HL-60/S4 treated with phorbol 12-myristate 13-acetate at 8.2 ng/mL for 4 days and 3 days (cell line): ENCODE data around the gene MXRA8.
"Not testable (repeated sequence)": the region's sequence is repeated elsewhere in the genome, so short reads cannot be mapped to it uniquely, and the experiment has no call there.

Experiments
- in situ Hi-C: fragments of 300-500 bp; cut with MboI; formaldehyde crosslinking; loops from 2 replicates; pipeline ENCODE4 v1.15.0; 2022; ENCODE audit warnings: low sequenced_read_pairs

Gene MXRA8

DNA sequence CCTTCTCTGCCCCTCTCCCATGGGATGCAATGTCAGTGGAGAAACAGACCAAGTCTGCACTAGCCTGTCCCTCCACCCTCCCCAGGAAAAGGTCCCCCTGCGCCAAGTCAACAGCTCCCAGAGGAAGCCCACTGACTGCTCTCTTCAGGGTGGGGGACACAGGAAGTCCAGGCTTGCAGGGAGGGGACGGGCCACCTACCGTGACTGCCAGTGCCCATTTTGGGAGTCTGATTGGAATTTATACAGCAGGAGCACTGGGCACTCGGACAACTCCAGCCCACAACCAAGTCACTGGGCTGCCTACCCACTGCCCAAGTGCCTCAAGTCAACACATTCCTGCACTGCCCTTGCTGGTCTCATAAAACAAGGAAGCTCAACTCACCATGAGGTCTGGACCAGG lies 34.7 kb upstream of the MXRA8 start:
- in situ Hi-C loops: no loop called here

DNA sequence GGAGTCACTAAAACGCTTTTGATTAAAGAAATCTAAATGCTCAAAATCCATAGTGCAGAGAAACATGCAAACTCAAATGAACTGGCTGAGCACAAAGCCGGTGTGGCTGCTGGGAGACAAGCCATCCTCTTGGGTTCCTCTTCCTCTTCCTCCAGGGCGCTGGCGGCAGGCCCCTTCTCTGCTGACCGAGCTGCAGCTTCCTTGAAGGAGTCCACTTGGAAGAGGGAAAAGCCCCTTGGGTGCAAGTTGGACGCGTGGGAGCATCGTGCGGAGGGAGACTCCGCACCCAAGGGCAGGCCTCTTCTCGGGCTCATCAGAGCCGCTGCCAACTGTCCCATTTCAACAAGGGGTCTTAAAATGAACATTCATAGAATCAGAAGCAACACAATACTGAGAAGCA lies 32.9 kb upstream of the MXRA8 start:
- in situ Hi-C loops: no loop called here

DNA sequence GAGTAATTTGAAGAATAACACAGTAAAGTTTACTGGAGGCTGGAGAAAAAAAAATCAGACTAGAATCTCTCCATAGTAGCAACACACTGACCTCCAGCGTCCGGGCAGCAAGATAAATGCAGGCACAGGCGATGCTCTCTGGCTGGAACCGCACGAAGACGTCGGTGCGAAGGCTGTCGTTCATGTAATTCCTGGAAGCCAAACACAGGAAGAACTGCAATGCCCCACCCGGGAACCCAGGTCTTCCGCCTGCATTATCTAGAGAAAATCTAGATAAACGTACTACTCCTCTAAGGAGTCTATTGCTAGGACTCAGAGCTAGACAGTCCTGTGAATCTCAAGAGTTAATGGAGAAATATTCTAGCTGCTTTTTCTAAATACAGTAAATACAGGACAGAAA lies 32.3 kb upstream of the MXRA8 start:
- in situ Hi-C loops: no loop called here

DNA sequence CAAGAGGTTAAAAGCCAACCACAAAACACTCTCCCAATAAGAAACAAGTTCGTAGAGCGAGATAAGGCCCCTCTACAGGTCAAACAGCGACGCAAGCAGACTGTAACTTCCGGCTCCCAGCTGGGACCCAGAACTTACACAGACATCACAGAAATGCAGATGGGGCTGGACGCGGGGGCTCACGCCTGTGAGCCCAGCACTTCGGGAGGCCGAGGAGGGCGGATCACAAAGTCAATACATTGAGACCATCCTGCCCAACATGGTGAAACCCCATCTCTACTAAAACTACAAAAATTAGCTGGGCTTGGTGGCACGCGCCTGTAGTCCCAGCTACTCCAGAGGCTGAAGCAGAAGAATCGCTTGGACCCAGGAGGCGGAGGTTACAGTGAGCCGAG lies 29.7 kb upstream of the MXRA8 start:
- in situ Hi-C loops: no loop called here

DNA sequence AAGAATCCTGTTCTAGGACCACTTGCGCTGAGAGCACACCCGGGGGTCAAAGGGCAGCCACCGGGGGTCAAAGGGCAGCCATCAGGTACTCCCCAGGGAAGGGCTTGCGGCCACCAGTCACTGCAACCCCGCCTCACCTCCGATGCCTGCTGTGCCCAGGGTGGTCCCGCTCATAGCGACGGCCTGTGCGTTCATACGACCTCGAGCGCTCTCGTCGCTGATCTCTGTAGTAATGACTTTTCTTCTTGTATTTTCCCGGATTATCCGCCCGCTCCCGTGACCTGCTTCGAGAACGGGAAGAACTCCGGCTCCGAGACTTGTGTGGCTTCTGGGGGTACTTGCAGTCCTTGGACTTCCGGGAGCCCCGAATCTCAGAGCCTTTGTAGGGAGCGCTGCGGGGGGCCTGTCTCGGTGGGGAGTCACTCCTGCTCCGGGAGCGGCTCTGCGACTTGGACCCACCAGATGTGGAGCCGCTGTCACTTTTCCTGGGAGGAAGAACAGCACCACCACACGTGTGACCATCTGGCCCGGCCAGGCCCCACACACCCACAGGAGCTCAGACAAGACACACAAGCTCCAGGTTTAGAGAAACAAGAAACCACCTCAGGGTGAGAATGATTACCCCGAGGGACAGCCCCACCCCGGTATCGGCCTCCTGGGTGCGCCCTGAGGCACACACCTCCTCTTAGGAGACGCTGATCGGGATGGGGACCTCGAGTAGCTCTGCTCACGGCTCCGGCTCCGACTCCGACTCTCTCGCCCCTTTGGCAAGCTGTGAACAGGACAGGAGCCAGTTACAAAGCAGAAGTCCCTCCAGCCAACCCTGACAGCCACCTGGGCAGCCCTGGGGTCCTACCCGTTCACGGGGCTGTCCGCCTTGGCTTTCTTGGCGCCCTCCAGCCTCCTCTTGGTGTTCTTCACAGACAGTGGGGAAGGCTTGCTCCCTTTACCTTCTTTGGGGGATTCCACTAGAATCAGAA lies 29.0 kb upstream of the MXRA8 start:
- in situ Hi-C loops: no loop called here

DNA sequence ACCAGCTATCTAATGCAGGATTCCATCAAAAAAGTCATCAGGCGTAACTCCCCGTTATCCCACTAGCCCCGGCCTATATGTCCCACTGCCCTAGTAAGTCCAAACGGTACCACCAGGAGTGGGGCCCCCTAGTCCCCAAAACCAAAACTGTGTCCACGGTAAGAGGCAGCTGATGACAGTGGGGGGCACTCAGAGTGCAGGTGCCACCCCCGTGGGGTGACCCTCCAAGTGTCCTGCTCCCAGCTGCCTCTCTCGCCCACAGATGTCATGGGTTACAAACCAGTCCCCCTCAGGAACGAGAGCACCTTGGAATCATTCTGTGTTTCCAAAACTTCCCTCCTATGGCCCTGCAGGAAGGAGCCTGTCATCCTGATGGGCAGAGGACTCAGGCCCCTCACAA lies 27.6 kb upstream of the MXRA8 start:
- in situ Hi-C loops: no loop called here

DNA sequence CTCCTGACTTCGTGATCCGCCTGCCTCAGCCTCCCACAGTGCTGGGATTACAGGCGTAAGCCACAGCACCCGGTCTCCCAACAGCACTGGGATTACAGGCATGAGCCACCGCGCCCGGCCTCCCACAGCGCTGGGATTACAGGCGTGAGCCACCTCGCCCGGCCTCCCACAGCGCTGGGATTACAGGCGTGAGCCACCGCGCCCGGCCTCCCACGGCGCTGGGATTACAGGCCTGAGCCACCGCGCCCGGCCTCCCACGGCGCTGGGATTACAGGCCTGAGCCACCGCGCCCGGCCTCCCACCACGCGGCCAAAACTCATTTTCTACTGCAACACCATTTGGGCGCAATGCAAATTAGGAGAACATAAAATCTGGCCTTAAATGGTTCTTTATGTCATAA lies 27.0 kb upstream of the MXRA8 start:
- in situ Hi-C loops: not testable (repeated sequence)

DNA sequence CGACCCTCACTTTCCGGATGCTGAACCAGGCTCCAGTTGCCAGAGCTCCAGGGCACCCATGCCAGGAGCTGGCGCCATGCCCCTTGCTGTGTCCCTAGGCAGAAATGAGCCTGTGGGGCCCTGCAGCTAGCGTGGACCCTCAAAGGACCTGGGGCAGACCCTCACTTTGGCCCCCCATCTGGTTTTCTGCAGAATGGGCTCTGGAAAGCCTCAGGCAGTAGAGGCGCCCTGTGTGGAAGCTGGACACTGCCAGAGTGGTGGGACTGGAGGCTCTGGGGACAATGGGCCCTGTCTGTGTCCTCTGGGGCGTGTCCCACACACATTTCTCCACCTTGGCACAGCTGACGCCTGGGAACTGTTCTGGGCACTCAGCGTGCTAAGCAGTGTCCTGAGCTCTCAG lies 22.9 kb upstream of the MXRA8 start:
- in situ Hi-C loops: no loop called here

DNA sequence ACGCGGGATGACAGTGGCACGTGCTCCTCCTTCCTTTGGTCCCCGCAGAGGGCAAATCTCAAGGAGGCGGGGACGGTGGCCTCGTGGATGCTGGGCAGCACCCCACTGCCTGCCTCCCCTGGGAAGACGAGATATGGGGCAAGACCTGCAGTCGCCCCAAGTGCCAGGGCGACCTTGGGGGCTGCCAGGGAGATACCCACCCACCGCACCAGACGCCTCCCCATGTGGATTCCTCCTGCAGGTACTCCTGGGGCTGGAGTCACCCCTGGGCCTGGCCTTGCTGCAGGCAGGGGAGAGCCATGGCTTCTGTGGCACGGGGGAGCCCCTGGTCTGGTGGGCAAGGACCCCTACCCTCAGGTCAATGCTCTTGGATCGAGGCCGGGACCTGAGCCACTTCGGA lies 22.5 kb upstream of the MXRA8 start:
- in situ Hi-C loops: no loop called here

DNA sequence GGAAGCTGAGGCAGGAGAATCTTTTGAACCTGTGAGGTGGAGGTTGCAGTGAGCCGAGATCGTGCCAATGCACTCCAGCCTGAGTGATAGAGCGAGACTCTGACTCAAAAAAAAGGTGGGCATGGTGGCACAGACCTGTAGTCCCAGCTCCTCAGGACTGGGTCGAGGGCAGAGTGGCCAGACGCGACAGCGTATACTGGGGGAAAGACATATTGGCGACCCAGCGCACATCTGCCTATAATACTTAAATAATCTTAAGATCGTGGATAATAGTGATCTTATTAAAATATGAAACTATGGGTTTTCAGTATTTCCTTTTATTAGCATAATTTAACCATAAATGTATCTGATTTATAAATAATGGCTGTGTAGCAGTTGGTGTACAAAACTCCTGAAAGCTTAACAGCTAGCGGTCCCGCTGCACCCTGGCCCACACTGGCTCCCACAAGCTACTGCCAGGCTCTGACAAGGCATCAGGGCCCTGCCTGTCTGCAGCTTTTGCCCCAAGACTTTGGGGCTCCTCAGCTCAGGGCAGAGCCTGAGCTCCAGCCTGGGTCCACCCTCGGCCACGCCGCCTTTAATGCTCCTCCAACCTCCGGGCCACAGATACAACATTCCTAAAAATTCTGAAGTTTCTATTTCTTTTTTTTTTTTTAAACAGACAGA lies 19.3 kb upstream of the MXRA8 start:
- in situ Hi-C loops: no loop called here

DNA sequence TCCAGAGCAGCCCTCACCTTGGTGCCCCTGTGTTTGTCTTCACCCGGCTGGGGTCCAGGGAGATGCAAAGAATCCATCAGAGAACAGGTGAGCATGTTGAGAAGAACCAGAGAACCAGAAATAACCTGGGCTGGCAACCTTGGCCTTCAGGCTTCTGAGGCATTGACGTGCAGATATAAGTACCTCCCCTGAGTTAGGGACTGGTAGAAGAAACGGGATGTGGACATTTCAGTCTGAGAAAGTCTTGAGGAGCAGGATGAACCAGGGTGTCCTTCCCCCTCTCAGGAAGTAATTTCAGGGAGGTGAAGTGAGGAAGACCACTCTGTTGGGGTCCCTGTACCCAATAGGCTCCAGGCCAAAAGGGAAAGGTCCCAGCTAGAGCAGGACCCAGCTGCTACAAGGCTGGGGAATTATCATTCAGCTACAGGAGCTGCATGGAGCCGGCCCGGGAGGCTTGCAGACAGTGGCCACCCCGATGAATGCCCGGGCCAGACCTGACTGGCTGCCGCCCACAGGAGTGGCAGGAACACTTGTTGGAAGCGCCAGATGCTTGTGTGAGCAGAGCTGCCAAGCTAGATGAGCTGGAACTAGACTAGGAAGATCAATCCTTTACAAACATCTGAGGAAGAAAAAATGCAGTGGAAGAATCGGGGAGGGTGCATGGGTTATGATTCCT lies 18.3 kb upstream of the MXRA8 start:
- in situ Hi-C loops: no loop called here

DNA sequence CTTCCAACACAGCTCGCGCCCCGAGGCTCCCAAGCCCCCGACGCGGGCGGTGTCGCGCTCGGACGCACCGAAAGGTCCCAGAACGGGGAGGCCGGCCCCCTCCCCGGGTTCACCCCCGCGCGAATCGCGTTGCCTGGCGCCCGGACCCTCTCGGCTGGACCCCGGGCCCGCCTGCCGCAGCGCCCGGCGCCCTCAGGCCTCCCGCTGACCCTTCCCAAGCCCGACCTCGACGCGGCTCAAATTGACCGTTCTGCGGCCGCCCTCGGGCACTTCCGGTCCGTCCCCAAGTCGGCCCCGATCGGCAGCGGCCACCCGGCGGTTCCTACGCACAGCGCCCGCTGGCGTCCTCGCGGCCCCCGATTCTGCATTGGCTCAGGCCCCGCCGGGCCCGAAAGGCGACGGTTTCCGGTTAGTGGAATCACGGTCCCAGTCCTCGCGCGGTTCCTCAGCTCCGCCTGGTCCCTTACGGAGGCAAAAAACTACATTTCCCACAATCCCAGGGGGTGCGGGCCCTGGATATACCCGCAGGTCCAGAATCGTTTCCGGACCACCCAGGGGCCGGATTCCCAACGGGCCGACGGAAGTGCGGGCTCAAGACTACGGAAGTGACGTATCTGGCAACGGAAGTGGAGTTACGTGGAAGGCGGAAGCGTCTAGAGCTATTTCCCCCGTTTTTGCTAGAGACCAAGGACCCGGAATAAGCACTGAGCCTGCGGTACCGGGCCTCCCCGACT lies 16.7 kb upstream of the MXRA8 start, which contains the start of gene AURKAIP1:
AURKAIP1 (minus strand) TSS at position 279 of the 734 bp plus-strand sequence. CDS start 451 bp downstream, outside the sequence.
- in situ Hi-C loops: no loop called here

DNA sequence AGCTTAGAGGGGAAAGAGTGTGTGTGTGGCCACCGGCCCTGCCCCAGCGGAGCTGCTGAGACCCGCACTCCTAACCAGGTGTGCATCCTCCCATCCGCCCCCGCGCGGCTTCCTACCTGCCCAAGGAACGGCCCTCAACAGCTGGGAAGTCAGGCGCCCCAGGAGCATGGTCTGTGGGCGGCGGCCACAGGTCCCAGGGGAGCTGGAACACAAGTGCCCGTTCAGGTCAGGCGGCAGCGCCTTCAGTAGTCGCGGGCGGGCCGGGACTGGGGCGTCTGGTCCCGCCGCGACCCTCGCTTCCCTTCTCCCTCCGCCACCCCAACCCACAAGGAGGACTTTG lies 16.2 kb upstream of the MXRA8 start:
- in situ Hi-C loops: no loop called here

DNA sequence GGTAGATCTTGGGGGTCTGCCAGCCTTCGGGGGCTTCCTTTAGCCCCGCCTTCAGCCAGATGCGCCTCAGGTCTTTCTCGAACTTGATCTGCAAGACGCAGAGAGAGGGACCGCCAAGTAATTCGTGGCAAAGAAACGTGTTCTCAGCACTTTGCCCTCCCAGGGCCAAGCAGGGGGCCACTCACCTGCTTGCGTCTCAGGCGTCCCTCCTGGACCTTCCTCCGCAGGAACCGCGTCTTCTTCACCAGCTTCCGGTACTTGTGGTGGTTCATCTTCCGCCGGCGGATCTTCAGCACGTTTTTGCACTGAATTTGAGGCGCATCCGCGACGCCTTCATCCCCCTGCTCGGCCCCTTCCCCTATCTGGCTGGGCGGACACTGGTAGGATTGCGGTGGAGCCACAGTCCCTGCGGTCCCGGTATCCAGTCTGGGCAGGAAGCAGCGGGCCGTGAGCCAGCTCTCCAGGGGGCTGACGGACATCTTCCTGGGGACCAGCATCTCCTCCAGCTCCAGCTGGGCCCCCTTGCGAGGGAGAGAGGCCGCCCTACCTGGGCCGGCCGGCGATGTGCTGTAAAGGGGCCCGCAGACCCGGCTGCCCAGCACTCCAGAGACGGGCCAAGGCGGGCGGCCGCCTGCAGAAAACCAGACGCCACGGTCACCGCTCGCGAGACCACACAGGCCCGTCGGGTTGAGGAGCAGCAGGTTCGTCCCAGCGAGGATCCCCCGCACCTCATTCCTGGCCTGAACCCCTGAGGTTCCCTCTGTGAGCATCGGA lies 15.6 kb upstream of the MXRA8 start:
- in situ Hi-C loops: no loop called here

DNA sequence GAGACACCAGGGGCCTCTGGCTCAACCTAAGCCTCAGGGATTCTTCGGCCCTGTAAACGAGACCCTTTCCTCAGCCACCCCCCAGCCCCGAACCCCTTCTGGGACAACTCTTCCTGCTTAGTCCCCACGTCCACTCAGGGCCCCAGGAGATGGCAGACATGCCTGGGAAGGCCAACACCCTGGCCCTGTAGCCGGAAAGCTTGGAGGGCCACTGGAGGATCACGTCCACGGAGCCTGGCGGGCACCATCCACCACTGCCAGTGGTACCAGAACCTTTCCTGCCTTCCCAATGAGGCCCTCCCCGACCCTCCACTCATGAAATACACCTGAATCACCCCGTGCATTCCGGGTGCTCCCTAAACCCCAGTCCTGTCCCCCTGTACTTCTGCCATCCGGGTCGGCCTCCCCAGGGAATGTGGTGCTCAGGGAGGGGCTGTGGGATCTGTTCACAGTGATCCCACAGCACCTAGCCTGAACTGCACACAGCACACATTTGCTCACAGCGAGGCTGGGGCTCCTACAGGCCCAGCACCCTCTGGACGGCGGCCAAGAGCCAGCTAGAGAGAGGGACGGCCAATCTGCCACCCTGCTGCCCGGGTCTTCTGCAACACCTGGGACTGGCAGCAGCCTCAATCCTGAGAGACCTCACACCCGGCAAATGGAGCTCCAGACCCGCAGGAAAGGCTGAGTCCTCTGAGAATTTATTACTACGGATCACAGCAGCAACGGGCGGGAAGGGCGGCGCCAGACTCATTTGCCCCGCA lies 14.9 kb upstream of the MXRA8 start:
- in situ Hi-C loops: no loop called here

DNA sequence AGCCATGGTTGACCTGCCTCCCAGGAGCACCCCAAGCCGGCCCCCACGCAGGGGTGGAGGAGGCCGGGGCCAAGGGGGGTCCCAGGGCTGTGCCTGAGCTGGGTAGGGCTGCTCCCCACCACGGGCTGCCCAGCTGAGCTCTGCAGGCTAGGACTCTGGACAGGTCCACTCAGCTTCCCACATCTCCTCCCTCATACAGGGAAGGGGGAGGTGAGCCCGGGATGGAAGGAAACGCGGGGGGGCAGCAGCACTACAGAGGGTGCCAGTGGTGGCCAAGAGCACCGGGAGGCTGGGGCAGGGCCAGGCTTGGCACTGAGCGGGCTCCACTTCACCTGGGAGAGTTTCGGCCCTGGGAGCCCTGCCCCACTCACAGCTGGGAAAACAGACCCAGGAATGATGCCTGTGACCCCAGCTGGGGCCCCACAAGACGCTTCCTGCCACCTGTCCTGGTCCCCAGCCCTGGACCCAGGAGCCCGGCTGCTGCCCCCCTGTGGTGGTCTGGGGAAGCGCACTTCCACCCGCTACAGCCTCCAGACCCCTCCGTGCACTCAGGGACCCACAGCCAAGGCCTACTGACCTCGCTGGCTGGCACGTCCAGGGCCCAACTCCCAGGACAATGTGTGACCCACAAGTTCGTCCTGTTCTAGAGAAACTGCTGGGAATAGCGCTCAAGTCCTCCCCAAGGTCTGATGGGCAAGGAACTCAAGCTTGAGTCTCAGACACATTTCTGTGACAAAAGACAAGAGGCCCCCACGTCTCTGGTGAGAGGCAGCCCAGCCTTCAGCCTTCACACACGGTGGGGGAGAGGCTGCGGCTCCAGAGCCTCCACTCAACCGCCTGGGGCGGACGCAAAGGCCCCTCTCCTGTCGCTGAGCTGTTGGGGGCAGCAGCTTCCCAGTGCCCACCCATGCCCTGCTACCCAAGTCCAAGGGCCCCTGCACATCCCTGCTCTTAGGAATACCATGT lies 13.7 kb upstream of the MXRA8 start:
- in situ Hi-C loops: no loop called here

DNA sequence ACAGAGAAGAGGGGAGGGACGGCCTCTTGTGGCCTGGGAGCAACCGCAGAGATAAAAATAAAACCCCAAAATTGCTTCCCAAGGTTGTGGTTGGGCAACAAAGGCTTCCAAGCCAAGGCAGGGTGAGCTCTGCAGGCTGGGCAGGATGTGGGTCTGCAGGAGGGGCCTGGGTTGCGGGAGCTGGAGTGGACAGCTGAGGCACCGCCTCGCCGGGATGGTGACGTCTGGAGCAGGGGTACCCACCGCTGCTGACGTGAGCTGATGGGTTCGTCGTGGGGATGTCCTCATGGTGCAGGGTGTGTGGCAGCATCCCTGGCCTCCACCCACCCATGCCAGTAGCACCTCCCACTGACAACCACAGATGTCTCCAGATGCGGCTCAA lies 13.0 kb upstream of the MXRA8 start:
- in situ Hi-C loops: no loop called here

DNA sequence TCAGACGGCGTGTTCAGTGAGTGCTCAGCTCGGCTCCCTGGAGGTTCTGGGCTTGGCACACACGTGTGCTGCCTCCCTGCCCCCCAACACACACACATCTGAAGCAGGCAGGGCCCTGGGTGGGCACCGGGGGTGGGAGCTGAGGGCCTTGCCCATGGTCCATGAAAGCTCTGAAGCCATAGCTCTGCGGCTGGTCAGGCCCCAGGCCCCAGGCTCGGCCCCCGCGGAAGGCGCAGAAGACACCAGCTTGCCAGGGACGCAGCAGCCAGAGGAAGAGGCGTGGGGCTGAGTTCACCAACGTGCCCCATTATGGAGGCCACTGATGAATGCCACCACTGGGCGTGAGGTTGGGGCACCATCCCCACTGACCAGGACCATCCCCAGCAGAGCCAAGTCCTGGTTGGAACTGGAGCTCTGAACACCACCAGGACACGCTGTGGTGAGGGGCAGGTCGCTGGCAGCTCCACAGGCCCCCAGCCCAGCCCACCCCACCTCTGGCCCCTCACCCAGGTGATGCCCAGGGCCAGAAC lies 12.5 kb upstream of the MXRA8 start:
- in situ Hi-C loops: no loop called here
